ENCODE results near the gene ANKS6. TPM values are rescaled to one million over a fixed set of nuclear protein-coding genes. Genes with fewer than 3 reads are reported as not detected.

ANKS6 gene
- total RNA-seq, 3 donors from 2014 or later (not counting 1 experiment from before 2014, with no cell fraction given): 8.1 to 12.6 (median 10.5) TPM

DNA sequence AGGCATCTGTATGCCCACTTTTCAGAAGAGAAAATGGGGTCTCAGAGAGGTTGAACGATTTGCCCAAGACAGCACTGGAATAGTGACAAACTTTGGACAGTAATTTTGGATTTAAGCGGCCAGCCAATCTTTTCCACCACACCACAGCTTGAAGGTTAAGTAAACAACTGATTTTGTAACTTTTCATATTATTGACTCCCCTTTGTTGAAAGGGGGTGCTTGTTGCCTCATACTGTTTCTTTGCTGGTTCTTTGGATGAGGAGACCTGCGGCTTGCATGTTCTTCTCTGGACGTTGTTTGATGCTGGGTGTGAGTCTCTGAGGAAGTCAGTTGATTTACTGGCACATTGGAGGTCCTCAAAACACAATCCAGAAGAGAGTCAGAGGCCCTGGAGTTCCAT lies 76.0 kb downstream of the ANKS6 start:
- Mint-ChIP-seq H3K9me3 (no peaks in the 10 kb centered on the region), H3K4me1 (no peaks in the 10 kb centered on the region), H3K27me3 (ENCODE audit: low read depth in 2 of 2) (peaks cover 18 to 25% of the 10 kb centered on the region in 2 donors), H3K27ac (no peak overlapping the region), H3K36me3 (no peaks in the 10 kb centered on the region), H3K4me3 (no peak overlapping the region)
- peaks cover 3% of the 10 kb centered on the region for H3K27me3 ChIP-seq (ENCODE audit: control insufficient read depth, insufficient read depth, low read length)
- H3K4me1 ChIP-seq (ENCODE audit: control insufficient read depth, insufficient read depth, low read length): no peaks in the 10 kb centered on the region
- no peak overlapping the region for H3K27ac ChIP-seq (ENCODE audit: low read length)
- 73% methylated on average over 3 of the region's 4 CpGs for WGBS (ENCODE audit: insufficient coverage)
- no peak overlapping the region for H3K4me3 ChIP-seq (ENCODE audit: low read length)
- H3K36me3 ChIP-seq (ENCODE audit: control insufficient read depth, insufficient read depth, low read length): no peaks in the 10 kb centered on the region
- intact Hi-C loops (cut with micrococcal nuclease): no loop called here
- no peak for ATAC-seq
- H3K9me3 ChIP-seq (ENCODE audit: control insufficient read depth, insufficient read depth, low read length): no peaks in the 10 kb centered on the region
- TF ChIP-seq, protein P1, sequence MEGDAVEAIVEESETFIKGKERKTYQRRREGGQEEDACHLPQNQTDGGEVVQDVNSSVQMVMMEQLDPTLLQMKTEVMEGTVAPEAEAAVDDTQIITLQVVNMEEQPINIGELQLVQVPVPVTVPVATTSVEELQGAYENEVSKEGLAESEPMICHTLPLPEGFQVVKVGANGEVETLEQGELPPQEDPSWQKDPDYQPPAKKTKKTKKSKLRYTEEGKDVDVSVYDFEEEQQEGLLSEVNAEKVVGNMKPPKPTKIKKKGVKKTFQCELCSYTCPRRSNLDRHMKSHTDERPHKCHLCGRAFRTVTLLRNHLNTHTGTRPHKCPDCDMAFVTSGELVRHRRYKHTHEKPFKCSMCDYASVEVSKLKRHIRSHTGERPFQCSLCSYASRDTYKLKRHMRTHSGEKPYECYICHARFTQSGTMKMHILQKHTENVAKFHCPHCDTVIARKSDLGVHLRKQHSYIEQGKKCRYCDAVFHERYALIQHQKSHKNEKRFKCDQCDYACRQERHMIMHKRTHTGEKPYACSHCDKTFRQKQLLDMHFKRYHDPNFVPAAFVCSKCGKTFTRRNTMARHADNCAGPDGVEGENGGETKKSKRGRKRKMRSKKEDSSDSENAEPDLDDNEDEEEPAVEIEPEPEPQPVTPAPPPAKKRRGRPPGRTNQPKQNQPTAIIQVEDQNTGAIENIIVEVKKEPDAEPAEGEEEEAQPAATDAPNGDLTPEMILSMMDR (IDR thresholded peaks at IDR 0.05): no peak
- no peak for DNase-seq

- peaks cover 22 to 27% of the 10 kb centered on the region in 2 donors for H3K27me3 Mint-ChIP-seq (ENCODE audit: low read depth in 2 of 2)
- Histone ChIP-seq H3K27ac (ENCODE audit: low read length) (no peak overlapping the region), H3K4me3 (ENCODE audit: low read length) (no peak overlapping the region), H3K27me3 (ENCODE audit: control insufficient read depth, insufficient read depth, low read length) (peaks cover 3% of the 10 kb centered on the region), H3K4me1 (ENCODE audit: control insufficient read depth, insufficient read depth, low read length) (no peaks in the 10 kb centered on the region), H3K9me3 (ENCODE audit: control insufficient read depth, insufficient read depth, low read length) (no peaks in the 10 kb centered on the region), H3K36me3 (ENCODE audit: control insufficient read depth, insufficient read depth, low read length) (no peaks in the 10 kb centered on the region)
- no peak overlapping the region for H3K27ac Mint-ChIP-seq
- TF ChIP-seq, protein P1 (IDR thresholded peaks at IDR 0.05): no peak
- no peak overlapping the region for H3K4me3 Mint-ChIP-seq
- no peak for DNase-seq
- no peak for ATAC-seq
- H3K9me3 Mint-ChIP-seq: no peaks in the 10 kb centered on the region
- no peaks in the 10 kb centered on the region for H3K4me1 Mint-ChIP-seq
- WGBS (ENCODE audit: insufficient coverage): 50% methylated on average over 2 of the region's 2 CpGs
- intact Hi-C loops (cut with micrococcal nuclease): no loop called here
- no peaks in the 10 kb centered on the region for H3K36me3 Mint-ChIP-seq
Measured at GRCh38 chr9:98719055-98719454, 77.3 kb downstream of the ANKS6 start.

GRCh38 chr9:98714833-98715232 lies 81.5 kb downstream of the ANKS6 start:
- no peak overlapping the region for H3K27ac Mint-ChIP-seq
- ATAC-seq (no peak), DNase-seq (no peak)
- Histone ChIP-seq H3K36me3 (ENCODE audit: control insufficient read depth, insufficient read depth, low read length) (no peaks in the 10 kb centered on the region), H3K4me3 (ENCODE audit: low read length) (no peak overlapping the region), H3K27ac (ENCODE audit: low read length) (no peak overlapping the region), H3K4me1 (ENCODE audit: control insufficient read depth, insufficient read depth, low read length) (no peaks in the 10 kb centered on the region), H3K27me3 (ENCODE audit: control insufficient read depth, insufficient read depth, low read length) (peaks cover 6% of the 10 kb centered on the region), H3K9me3 (ENCODE audit: control insufficient read depth, insufficient read depth, low read length) (no peaks in the 10 kb centered on the region)
- TF ChIP-seq, protein P1 (IDR thresholded peaks at IDR 0.05): no peak
- H3K36me3 Mint-ChIP-seq: no peaks in the 10 kb centered on the region
- intact Hi-C loops (cut with micrococcal nuclease): no loop called here
- H3K9me3 Mint-ChIP-seq: no peaks in the 10 kb centered on the region
- H3K27me3 Mint-ChIP-seq (ENCODE audit: low read depth in 2 of 2): peaks cover 42 to 46% of the 10 kb centered on the region in 2 donors
- no peak overlapping the region for H3K4me3 Mint-ChIP-seq
- no peaks in the 10 kb centered on the region for H3K4me1 Mint-ChIP-seq
- 45% methylated on average over 1 of the region's 1 CpG for WGBS (ENCODE audit: insufficient coverage)

GRCh38 chr9:98712987-98713386 lies 83.4 kb downstream of the ANKS6 start:
- intact Hi-C loops (cut with micrococcal nuclease): no loop called here
- H3K27me3 Mint-ChIP-seq (ENCODE audit: low read depth in 2 of 2): peaks cover 46 to 49% of the 10 kb centered on the region in 2 donors
- no peaks in the 10 kb centered on the region for H3K4me1 Mint-ChIP-seq
- H3K4me3 Mint-ChIP-seq: no peak overlapping the region
- no peak overlapping the region for H3K27ac Mint-ChIP-seq
- ATAC-seq: no peak
- H3K9me3 ChIP-seq (ENCODE audit: control insufficient read depth, insufficient read depth, low read length): no peaks in the 10 kb centered on the region
- no peaks in the 10 kb centered on the region for H3K36me3 Mint-ChIP-seq
- H3K4me3 ChIP-seq (ENCODE audit: low read length): no peak overlapping the region
- no peaks in the 10 kb centered on the region for H3K4me1 ChIP-seq (ENCODE audit: control insufficient read depth, insufficient read depth, low read length)
- no peak overlapping the region for H3K27ac ChIP-seq (ENCODE audit: low read length)
- TF ChIP-seq, protein P1 (IDR thresholded peaks at IDR 0.05): no peak
- no peak for DNase-seq
- peaks cover 7% of the 10 kb centered on the region for H3K27me3 ChIP-seq (ENCODE audit: control insufficient read depth, insufficient read depth, low read length)
- no peaks in the 10 kb centered on the region for H3K9me3 Mint-ChIP-seq
- no peaks in the 10 kb centered on the region for H3K36me3 ChIP-seq (ENCODE audit: control insufficient read depth, insufficient read depth, low read length)

Measured in natural killer cell (primary cell).